Endodermal cell (in vitro differentiated cells): ENCODE measurements around the gene AUTS2. TPM values are rescaled to one million over a fixed set of nuclear protein-coding genes. Genes with fewer than 3 reads are reported as not detected.

Experiments used
- DNase-seq: peaks from one replicate; pipeline ENCODE4 v3.0.0-alpha.2; 2017
- H3K27ac ChIP-seq: 2 replicates; pipeline ENCODE4 v1.5.1; 2013; ENCODE audit warnings: mild to moderate bottlenecking, low read depth, low read length, moderate library complexity
- H3K27me3 ChIP-seq: 2 replicates; pipeline ENCODE4 v1.6.1; 2013; ENCODE audit warnings: mild to moderate bottlenecking, low read length, moderate library complexity; ENCODE audit not compliant: insufficient read depth, control insufficient read depth, poor library complexity, severe bottlenecking
- H3K36me3 ChIP-seq: 2 replicates; pipeline ENCODE4 v1.7.0; 2013; ENCODE audit warnings: mild to moderate bottlenecking, low read length, moderate library complexity; ENCODE audit not compliant: control insufficient read depth, insufficient read depth
- H3K4me1 ChIP-seq: one replicate; pipeline ENCODE4 v1.7.0; 2013; ENCODE audit warnings: low read length; ENCODE audit not compliant: control insufficient read depth, insufficient read depth
- H3K4me3 ChIP-seq: 2 replicates; pipeline ENCODE4 v1.5.1; 2013; ENCODE audit warnings: mild to moderate bottlenecking, low read length, moderate library complexity
- H3K9ac ChIP-seq: 2 replicates; pipeline ENCODE4 v1.6.1; 2013; ENCODE audit warnings: mild to moderate bottlenecking, low read length, moderate library complexity; ENCODE audit not compliant: poor library complexity, severe bottlenecking; ENCODE audit errors: extremely low read depth
- H3K9me3 ChIP-seq: 2 replicates; pipeline ENCODE4 v1.6.1; 2013; ENCODE audit warnings: mild to moderate bottlenecking, low read length, moderate library complexity; ENCODE audit not compliant: control insufficient read depth
- H3K27ac Mint-ChIP-seq: 2 replicates; pipeline ENCODE4 v1.8.0; 2020; ENCODE audit warnings: mixed read lengths
- H3K27me3 Mint-ChIP-seq: 2 replicates; pipeline ENCODE4 v1.8.0; 2021; ENCODE audit warnings: mild to moderate bottlenecking, mixed read lengths; ENCODE audit not compliant: insufficient read depth
- H3K36me3 Mint-ChIP-seq: 2 replicates; pipeline ENCODE4 v1.8.0; 2020; ENCODE audit warnings: low read depth, mixed read lengths
- H3K4me1 Mint-ChIP-seq: 2 replicates; pipeline ENCODE4 v1.8.0; 2020; ENCODE audit warnings: mixed read lengths
- H3K4me3 Mint-ChIP-seq: 2 replicates; pipeline ENCODE4 v1.8.0; 2020; ENCODE audit warnings: mild to moderate bottlenecking, moderate library complexity, mixed read lengths
- H3K9me3 Mint-ChIP-seq: 2 replicates; pipeline ENCODE4 v1.8.0; 2020; ENCODE audit warnings: mild to moderate bottlenecking, mixed read lengths
- CTCF ChIP-seq: fragments of 200-600 bp; sonication (generic); conservative IDR thresholded peaks from 2 replicates; pipeline ENCODE4 v1.5.0; 2021; ENCODE audit warnings: antibody characterized with exemption, mild to moderate bottlenecking
- WGBS, 2 experiments: methylation state at CpG; one replicate each; pipeline versions ENCODE4 v1.1.5 to v1.1.7; 2013; ENCODE audit warnings: missing lambda C conversion rate in 2 of 2, mixed read lengths in 1 of 2; ENCODE audit not compliant: insufficient coverage in 1 of 2, insufficient read length in 1 of 2; 5-methylcytosine and 5-hydroxymethylcytosine counted together
- total RNA-seq, 2 donors: library from RNA; stranded (reverse); fragmentation: NEBNext Ultra II Directional in 1 of 2; extraction: Animal tissue kit (Norgen Biotek cat#: 25700) in 1 of 2; gene quantifications; 2 replicates in 1 of 2; 3 replicates in 1 of 2; pipeline ENCODE4 v1.2.1, GENCODE V29; 2021

Gene AUTS2
- total RNA-seq, 2 donors from 2014 or later = 76.8 to 106 TPM

GRCh38 chr7:70506434-70506833 is 908.2 kb downstream of the AUTS2 start:
- H3K4me1 Mint-ChIP-seq = peaks cover 10% of the 10 kb centered on the region
- H3K9ac ChIP-seq = no peak overlapping the region
- no peaks in the 10 kb centered on the region for H3K36me3 ChIP-seq
- H3K27me3 Mint-ChIP-seq = no peaks in the 10 kb centered on the region
- H3K27me3 ChIP-seq = no peaks in the 10 kb centered on the region
- H3K4me1 ChIP-seq = peaks cover 3% of the 10 kb centered on the region
- H3K9me3 ChIP-seq = no peaks in the 10 kb centered on the region
- no peak overlapping the region for H3K27ac ChIP-seq
- H3K9me3 Mint-ChIP-seq = no peaks in the 10 kb centered on the region
- DNase-seq = peak; percentile 84
- H3K36me3 Mint-ChIP-seq = peaks cover 6% of the 10 kb centered on the region
- no peak overlapping the region for H3K4me3 Mint-ChIP-seq
- H3K27ac Mint-ChIP-seq = no peak overlapping the region
- 64 to 69% methylated on average over 6 to 7 of the region's 7 CpGs for WGBS, 2 experiments
- TF ChIP-seq CTCF = peak; percentile 74
- H3K4me3 ChIP-seq = no peak overlapping the region

GRCh38 chr7:70512144-70512543 is 913.9 kb downstream of the AUTS2 start:
- Mint-ChIP-seq H3K27ac (no peak overlapping the region), H3K36me3 (peaks cover 2% of the 10 kb centered on the region), H3K4me3 (no peak overlapping the region), H3K9me3 (peaks cover 3% of the 10 kb centered on the region), H3K4me1 (peaks cover 13% of the 10 kb centered on the region), H3K27me3 (no peaks in the 10 kb centered on the region)
- Histone ChIP-seq H3K27me3 (no peaks in the 10 kb centered on the region), H3K36me3 (peaks cover 3% of the 10 kb centered on the region), H3K27ac (no peak overlapping the region), H3K9ac (no peak overlapping the region), H3K4me3 (no peak overlapping the region), H3K9me3 (no peaks in the 10 kb centered on the region), H3K4me1 (peaks cover 3% of the 10 kb centered on the region)
- DNase-seq = no peak
- 89 to 96% methylated on average over 7 of the region's 7 CpGs for WGBS, 2 experiments
- TF ChIP-seq CTCF = no peak

- Histone ChIP-seq H3K27ac (no peak overlapping the region), H3K9me3 (no peaks in the 10 kb centered on the region), H3K4me1 (peaks cover 3% of the 10 kb centered on the region), H3K27me3 (no peaks in the 10 kb centered on the region), H3K36me3 (peaks cover 3% of the 10 kb centered on the region), H3K9ac (no peak overlapping the region), H3K4me3 (no peak overlapping the region)
- Mint-ChIP-seq H3K36me3 (peaks cover 2% of the 10 kb centered on the region), H3K4me1 (peaks cover 13% of the 10 kb centered on the region), H3K27ac (no peak overlapping the region), H3K27me3 (no peaks in the 10 kb centered on the region), H3K9me3 (peaks cover 3% of the 10 kb centered on the region), H3K4me3 (no peak overlapping the region)
- DNase-seq = no peak
- no peak for TF ChIP-seq CTCF
- WGBS, 2 experiments = 96 to 100% methylated on average over 3 of the region's 3 CpGs
Measured at GRCh38 chr7:70512761-70513160, 914.5 kb downstream of the AUTS2 start.
